Liver (tissue), 9 donors: ENCODE measurements around the gene PABPC1L. TPM values are rescaled to one million over a fixed set of nuclear protein-coding genes. Genes with fewer than 3 reads are reported as not detected.

Source experiments
- DNase-seq: peaks from one replicate; pipeline ENCODE4 v3.0.0-alpha.2; 2017; ENCODE audit warnings: low spot score
- H3K27ac ChIP-seq, 2 donors: one replicate each; pipeline ENCODE4 v1.7.0; 2013; ENCODE audit warnings: inconsistent platforms in 2 of 2, low read length in 2 of 2, control low read depth in 1 of 2, low read depth in 1 of 2, mild to moderate bottlenecking in 1 of 2
- H3K27me3 ChIP-seq, 4 donors: one replicate each; pipeline versions ENCODE4 v1.6.1 to v1.7.0; 2013; ENCODE audit warnings: low read length in 3 of 4, inconsistent platforms in 1 of 4, mild to moderate bottlenecking in 1 of 4, moderate library complexity in 1 of 4; ENCODE audit not compliant: control insufficient read depth in 4 of 4, insufficient read depth in 4 of 4
- H3K36me3 ChIP-seq, 4 donors: one replicate each; pipeline versions ENCODE4 v1.6.1 to v1.7.0; 2013; ENCODE audit warnings: low read length in 3 of 4, mild to moderate bottlenecking in 3 of 4, low read depth in 1 of 4, moderate library complexity in 1 of 4; ENCODE audit not compliant: control insufficient read depth in 4 of 4, insufficient read depth in 3 of 4
- H3K4me1 ChIP-seq, 4 donors: one replicate each; pipeline versions ENCODE4 v1.6.1 to v1.7.0; 2013; ENCODE audit warnings: low read length in 3 of 4, mild to moderate bottlenecking in 3 of 4, moderate library complexity in 1 of 4; ENCODE audit not compliant: control insufficient read depth in 4 of 4, insufficient read depth in 4 of 4
- H3K4me3 ChIP-seq, 3 donors: one replicate each; pipeline versions ENCODE4 v1.6.1 to v1.7.0; 2013; ENCODE audit warnings: low read length in 3 of 3, control low read depth in 1 of 3, low read depth in 1 of 3, mild to moderate bottlenecking in 1 of 3
- H3K9ac ChIP-seq, 2 donors: one replicate each; pipeline ENCODE4 v1.7.0; 2013; ENCODE audit warnings: low read length in 2 of 2, mild to moderate bottlenecking in 2 of 2, moderate library complexity in 2 of 2, control low read depth in 1 of 2, low read depth in 1 of 2
- H3K9me3 ChIP-seq, 4 donors: one replicate each; pipeline versions ENCODE4 v1.6.1 to v1.7.0; 2013; ENCODE audit warnings: low read length in 3 of 4; ENCODE audit not compliant: control insufficient read depth in 4 of 4
- ATF3 ChIP-seq: IDR thresholded peaks from 2 replicates; pipeline ENCODE4 v1.6.1; 2016; ENCODE audit warnings: antibody characterized with exemption
- CTCF ChIP-seq: fragments of 150-350 bp; IDR thresholded peaks from 2 replicates; pipeline ENCODE4 v1.5.1; 2017; ENCODE audit warnings: improper control_type of control experiment, low read depth, low read length; ENCODE audit not compliant: missing input control
- EGR1 ChIP-seq, 2 donors: IDR thresholded peaks; 2 replicates each; pipeline ENCODE4 v1.6.1; 2016 to 2018; ENCODE audit warnings: antibody characterized with exemption in 2 of 2, low read depth in 2 of 2
- FOXA1 ChIP-seq: IDR thresholded peaks from 2 replicates; pipeline ENCODE4 v1.6.1; 2016; ENCODE audit warnings: antibody characterized with exemption
- FOXA2 ChIP-seq: IDR thresholded peaks from 2 replicates; pipeline ENCODE4 v1.6.1; 2016; ENCODE audit warnings: antibody characterized with exemption
- GABPA ChIP-seq, 2 donors: IDR thresholded peaks in 1 of 2; conservative IDR thresholded peaks in 1 of 2; 2 replicates each; pipeline ENCODE4 v1.6.1; 2016; ENCODE audit warnings: antibody characterized with exemption in 2 of 2, mild to moderate bottlenecking in 1 of 2, moderate library complexity in 1 of 2
- HNF4A ChIP-seq, 2 donors: conservative IDR thresholded peaks; 2 replicates each; pipeline ENCODE4 v1.6.1; 2016; ENCODE audit warnings: antibody characterized with exemption in 2 of 2, mild to moderate bottlenecking in 2 of 2
- HNF4G ChIP-seq: IDR thresholded peaks from 2 replicates; pipeline ENCODE4 v1.6.1; 2016; ENCODE audit warnings: antibody characterized with exemption
- JUND ChIP-seq, 2 donors: IDR thresholded peaks; 2 replicates each; pipeline ENCODE4 v1.6.1; 2016; ENCODE audit warnings: antibody characterized with exemption in 2 of 2
- NR2F2 ChIP-seq: IDR thresholded peaks from 2 replicates; pipeline ENCODE4 v1.6.1; 2016; ENCODE audit warnings: antibody characterized with exemption
- RAD21 ChIP-seq, 2 donors: IDR thresholded peaks; 2 replicates each; pipeline ENCODE4 v1.6.1; 2016; ENCODE audit warnings: antibody characterized with exemption in 2 of 2, mild to moderate bottlenecking in 2 of 2
- REST ChIP-seq: IDR thresholded peaks from 2 replicates; pipeline ENCODE4 v1.6.1; 2016; ENCODE audit warnings: antibody characterized with exemption, mild to moderate bottlenecking
- RXRA ChIP-seq, 2 donors: IDR thresholded peaks; 2 replicates each; pipeline ENCODE4 v1.6.1; 2017 to 2018; ENCODE audit warnings: antibody characterized with exemption in 2 of 2, mild to moderate bottlenecking in 1 of 2
- SP1 ChIP-seq: IDR thresholded peaks from 2 replicates; pipeline ENCODE4 v1.6.1; 2018; ENCODE audit warnings: antibody characterized with exemption, mild to moderate bottlenecking
- TAF1 ChIP-seq: conservative IDR thresholded peaks from 2 replicates; pipeline ENCODE4 v1.6.1; 2016; ENCODE audit warnings: antibody characterized with exemption, mild to moderate bottlenecking
- YY1 ChIP-seq: IDR thresholded peaks from 2 replicates; pipeline ENCODE4 v1.6.1; 2016; ENCODE audit warnings: antibody characterized with exemption, mild to moderate bottlenecking
- ZBTB33 ChIP-seq: IDR thresholded peaks from 2 replicates; pipeline ENCODE4 v1.6.1; 2016; ENCODE audit warnings: antibody characterized with exemption
- WGBS: extraction: QIAGEN DNeasy Blood & Tissue Kit; methylation state at CpG from one replicate; pipeline ENCODE4 v1.1.7; 2013; 5-methylcytosine and 5-hydroxymethylcytosine counted together
- polyA plus RNA-seq, 2 donors: library from polyadenylated mRNA; stranded (reverse) in 1 of 2; unstranded in 1 of 2; fragments of 200-250 nt in 1 of 2; fragments of >200 nt in 1 of 2; fragmentation: Nextera tagmentation in 1 of 2; extraction: Ambion mirVana in 1 of 2; gene quantifications; one replicate each; pipeline versions ENCODE4 v1.2.1 to v1.2.3, GENCODE V29; 2013 to 2015
- total RNA-seq, 2 donors: library from RNA; depleted of rRNA; stranded (reverse); fragments of >200 nt; gene quantifications; one replicate each; pipeline ENCODE4 v1.2.3, GENCODE V29; 2014
- TF ChIP-seq, protein P1 (sequence below): IDR thresholded peaks from 2 replicates; pipeline ENCODE4 v1.6.1; 2016; ENCODE audit warnings: antibody characterized with exemption
- donor health status: healthy.
- donor health status: healthy.
- donor health status: healthy.
- donor health status: healthy.
- donor health status: healthy.

Gene PABPC1L
- total and polyA plus RNA-seq, 4 donors, result 4.7 to 21.0 (median 10.9) TPM

- Histone ChIP-seq H3K4me1 (peaks cover 3 to 24% (median 14%) of the 10 kb centered on the region in 4 donors), H3K4me3 (no peak overlapping the region), H3K27me3 (no peaks in the 10 kb centered on the region), H3K9ac (no peak overlapping the region), H3K9me3 (no peaks in the 10 kb centered on the region), H3K36me3 (peaks cover 0 to 17% (median 16%) of the 10 kb centered on the region in 4 donors), H3K27ac (no peak overlapping the region)
- peak; percentile 81 for DNase-seq
- peak; percentile 57 for TF ChIP-seq CTCF
- TF ChIP-seq RXRA (IDR thresholded peaks at IDR 0.05), result peak; percentile 52 to 64
- TF ChIP-seq EGR1 (IDR thresholded peaks at IDR 0.05; ENCODE audit: low read depth in 2 of 2), result peak; percentile 88 to 89
- TF ChIP-seq YY1, result peak; percentile 94
- peak; percentile 67 for TF ChIP-seq SP1
- TF ChIP-seq, protein P1, sequence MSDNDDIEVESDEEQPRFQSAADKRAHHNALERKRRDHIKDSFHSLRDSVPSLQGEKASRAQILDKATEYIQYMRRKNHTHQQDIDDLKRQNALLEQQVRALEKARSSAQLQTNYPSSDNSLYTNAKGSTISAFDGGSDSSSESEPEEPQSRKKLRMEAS, result peak; percentile 36
- no peak for TF ChIP-seq HNF4G
- TF ChIP-seq NR2F2, result no peak
- TF ChIP-seq HNF4A (conservative IDR thresholded peaks at IDR 0.05), result peak; percentile 27 to 46
- TF ChIP-seq GABPA (IDR thresholded peaks at IDR 0.05 in 1 of 2, conservative IDR thresholded peaks at IDR 0.05 in 1 of 2), result peak in 1 of 2 donors; percentile 77
- TF ChIP-seq REST, result peak; percentile 23
- TF ChIP-seq ZBTB33, result no peak
- peak; percentile 76 to 80 for TF ChIP-seq RAD21 (IDR thresholded peaks at IDR 0.05)
- no peak for TF ChIP-seq ATF3
- TF ChIP-seq JUND (IDR thresholded peaks at IDR 0.05), result no peak
- TF ChIP-seq TAF1, result no peak
- no peak for TF ChIP-seq FOXA2
- TF ChIP-seq FOXA1, result no peak
- WGBS, result 44% methylated on average over 21 of the region's 21 CpGs
Observed at GRCh38 chr20:44911264-44911921, 1.5 kb downstream of the PABPC1L start.
